ENCODE data around the gene NFATC2.

NFATC2 gene

GRCh38 chr20:51419231-51419630, 123.3 kb downstream of the NFATC2 start:
- no peak overlapping the region for H3K27ac ChIP-seq (ENCODE audit: poor library complexity, severe bottlenecking)
- DNase-seq (ENCODE audit: low spot score): no peak
- no peaks in the 10 kb centered on the region for H3K36me3 ChIP-seq (ENCODE audit: low read depth)
- H3K4me1 ChIP-seq (ENCODE audit: insufficient read depth, poor library complexity, severe bottlenecking): peaks cover 4% of the 10 kb centered on the region
- no peak overlapping the region for H3K4me3 ChIP-seq (ENCODE audit: severe bottlenecking)
- no peak; the same call in 2 of the 3 replicates for ATAC-seq (ENCODE audit: low read depth)
- no peak for TF ChIP-seq CTCF (IDR thresholded peaks at IDR 0.05; ENCODE audit: poor library complexity, severe bottlenecking)
- H3K27me3 ChIP-seq (ENCODE audit: insufficient read depth, poor library complexity, severe bottlenecking): no peaks in the 10 kb centered on the region
- no peaks in the 10 kb centered on the region for H3K9me3 ChIP-seq (ENCODE audit: severe bottlenecking)

- peak; percentile 27 for TF ChIP-seq CTCF (IDR thresholded peaks at IDR 0.05; ENCODE audit: poor library complexity, severe bottlenecking)
- Histone ChIP-seq H3K27ac (ENCODE audit: poor library complexity, severe bottlenecking) (no peak overlapping the region), H3K4me3 (ENCODE audit: severe bottlenecking) (no peak overlapping the region), H3K36me3 (ENCODE audit: low read depth) (no peaks in the 10 kb centered on the region), H3K4me1 (ENCODE audit: insufficient read depth, poor library complexity, severe bottlenecking) (peaks cover 4% of the 10 kb centered on the region), H3K9me3 (ENCODE audit: severe bottlenecking) (no peaks in the 10 kb centered on the region), H3K27me3 (ENCODE audit: insufficient read depth, poor library complexity, severe bottlenecking) (no peaks in the 10 kb centered on the region)
- DNase-seq (ENCODE audit: low spot score) (no peak), ATAC-seq (ENCODE audit: low read depth) (peak; percentile 9; the same call in 1 of the 3 replicates)
These were observed 124.4 kb downstream of the NFATC2 start for GRCh38 chr20:51418137-51418529.

- H3K9me3 ChIP-seq (ENCODE audit: severe bottlenecking): no peaks in the 10 kb centered on the region
- H3K4me3 ChIP-seq (ENCODE audit: severe bottlenecking): no peak overlapping the region
- no peaks in the 10 kb centered on the region for H3K36me3 ChIP-seq (ENCODE audit: low read depth)
- no peak for DNase-seq (ENCODE audit: low spot score)
- TF ChIP-seq CTCF (IDR thresholded peaks at IDR 0.05; ENCODE audit: poor library complexity, severe bottlenecking): no peak
- no peak overlapping the region for H3K27ac ChIP-seq (ENCODE audit: poor library complexity, severe bottlenecking)
- H3K27me3 ChIP-seq (ENCODE audit: insufficient read depth, poor library complexity, severe bottlenecking): no peaks in the 10 kb centered on the region
- peaks cover 4% of the 10 kb centered on the region for H3K4me1 ChIP-seq (ENCODE audit: insufficient read depth, poor library complexity, severe bottlenecking)
- no peak for ATAC-seq (ENCODE audit: low read depth)
These were observed 125.0 kb downstream of the NFATC2 start for GRCh38 chr20:51417250-51418136.

GRCh38 chr20:51416532-51417249, 125.8 kb downstream of the NFATC2 start:
- DNase-seq (ENCODE audit: low spot score) (no peak), ATAC-seq (ENCODE audit: low read depth) (no peak)
- peaks cover 4% of the 10 kb centered on the region for H3K4me1 ChIP-seq (ENCODE audit: insufficient read depth, poor library complexity, severe bottlenecking)
- H3K9me3 ChIP-seq (ENCODE audit: severe bottlenecking): no peaks in the 10 kb centered on the region
- no peaks in the 10 kb centered on the region for H3K27me3 ChIP-seq (ENCODE audit: insufficient read depth, poor library complexity, severe bottlenecking)
- H3K4me3 ChIP-seq (ENCODE audit: severe bottlenecking): no peak overlapping the region
- no peak overlapping the region for H3K27ac ChIP-seq (ENCODE audit: poor library complexity, severe bottlenecking)
- no peak for TF ChIP-seq CTCF (IDR thresholded peaks at IDR 0.05; ENCODE audit: poor library complexity, severe bottlenecking)
- no peaks in the 10 kb centered on the region for H3K36me3 ChIP-seq (ENCODE audit: low read depth)

Data from RWPE2 (cell line).